ENCODE data around the gene ANKRD23.
A peak's percentile ranks its signal among the peaks of the same experiment; 100 is the strongest.
"Not testable (repeated sequence)": the region's sequence is repeated elsewhere in the genome, so short reads cannot be mapped to it uniquely, and the experiment has no call there.

Gene ANKRD23

GRCh38 chr2:96807127-96807471, 36.7 kb downstream of the ANKRD23 start:
- H3K4me3 ChIP-seq (ENCODE audit: low read length): no peak overlapping the region
- no peak for DNase-seq (ENCODE audit: low read depth)
- no peak for TF ChIP-seq CTCF (conservative IDR thresholded peaks at IDR 0.05; ENCODE audit: low read depth, low read length)

- no peak for TF ChIP-seq CTCF (conservative IDR thresholded peaks at IDR 0.05; ENCODE audit: low read depth, low read length)
- H3K4me3 ChIP-seq (ENCODE audit: low read length): no peak overlapping the region
- no peak for DNase-seq (ENCODE audit: low read depth)
These were observed 37.2 kb downstream of the ANKRD23 start for GRCh38 chr2:96806468-96807126.

GRCh38 chr2:96805946-96806345, 37.9 kb downstream of the ANKRD23 start:
- not testable (repeated sequence) for H3K4me3 ChIP-seq (ENCODE audit: low read length); DNase-seq (ENCODE audit: low read depth)

- H3K4me3 ChIP-seq (ENCODE audit: low read length): no peak overlapping the region
- no peak for DNase-seq (ENCODE audit: low read depth)
- TF ChIP-seq CTCF (conservative IDR thresholded peaks at IDR 0.05; ENCODE audit: low read depth, low read length): no peak
These were observed 38.8 kb downstream of the ANKRD23 start for GRCh38 chr2:96804986-96805385.

GRCh38 chr2:96802721-96803120, 41.1 kb downstream of the ANKRD23 start:
- no peak for TF ChIP-seq CTCF (conservative IDR thresholded peaks at IDR 0.05; ENCODE audit: low read depth, low read length)
- no peak for DNase-seq (ENCODE audit: low read depth)
- H3K4me3 ChIP-seq (ENCODE audit: low read length): no peak overlapping the region

GRCh38 chr2:96801786-96802595, 41.8 kb downstream of the ANKRD23 start:
- TF ChIP-seq CTCF (conservative IDR thresholded peaks at IDR 0.05; ENCODE audit: low read depth, low read length): no peak
- no peak for DNase-seq (ENCODE audit: low read depth)
- H3K4me3 ChIP-seq (ENCODE audit: low read length): no peak overlapping the region

GRCh38 chr2:96801005-96801785, 42.6 kb downstream of the ANKRD23 start:
- DNase-seq (ENCODE audit: low read depth): no peak
- TF ChIP-seq CTCF (conservative IDR thresholded peaks at IDR 0.05; ENCODE audit: low read depth, low read length): peak; percentile 93

More at GRCh38 chr2:96801005-96801785, 42.6 kb downstream of the ANKRD23 start:
- no peak overlapping the region for H3K4me3 ChIP-seq (ENCODE audit: low read length)
